ENCODE data around the gene PTPN3. TPM values are rescaled to one million over a fixed set of nuclear protein-coding genes. Genes with fewer than 3 reads are reported as not detected.

PTPN3 gene
- total RNA-seq, 4 donors from 2014 or later, result 11.8 to 21.6 (median 14.1) TPM

DNA sequence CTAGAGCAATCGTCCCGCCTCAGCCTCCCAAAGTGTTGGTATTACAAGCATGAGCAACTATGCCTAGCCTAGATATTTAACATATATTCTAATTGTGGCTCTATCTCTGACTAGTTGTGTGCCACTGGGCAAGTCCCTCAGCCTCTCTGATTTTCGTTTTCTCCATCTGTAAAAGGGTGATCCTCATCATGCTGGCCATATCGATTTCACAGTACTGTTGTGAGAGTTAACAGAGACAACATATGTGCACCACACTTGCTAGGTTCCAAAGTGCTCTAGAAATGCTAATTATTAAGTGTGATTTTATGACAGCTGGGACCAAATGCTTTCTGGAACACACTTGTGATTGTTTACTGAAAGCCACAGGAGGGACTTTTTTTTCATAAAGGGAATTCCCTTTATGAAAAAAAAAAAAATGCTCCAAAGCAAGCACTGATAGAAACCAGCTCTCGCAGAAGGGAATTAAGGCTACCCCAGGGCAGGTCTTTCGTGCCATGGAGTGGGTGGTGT, 98.8 kb downstream of the PTPN3 start:
- TF ChIP-seq POLR2A (IDR thresholded peaks at IDR 0.05), result no peak
- TF ChIP-seq, protein P1, sequence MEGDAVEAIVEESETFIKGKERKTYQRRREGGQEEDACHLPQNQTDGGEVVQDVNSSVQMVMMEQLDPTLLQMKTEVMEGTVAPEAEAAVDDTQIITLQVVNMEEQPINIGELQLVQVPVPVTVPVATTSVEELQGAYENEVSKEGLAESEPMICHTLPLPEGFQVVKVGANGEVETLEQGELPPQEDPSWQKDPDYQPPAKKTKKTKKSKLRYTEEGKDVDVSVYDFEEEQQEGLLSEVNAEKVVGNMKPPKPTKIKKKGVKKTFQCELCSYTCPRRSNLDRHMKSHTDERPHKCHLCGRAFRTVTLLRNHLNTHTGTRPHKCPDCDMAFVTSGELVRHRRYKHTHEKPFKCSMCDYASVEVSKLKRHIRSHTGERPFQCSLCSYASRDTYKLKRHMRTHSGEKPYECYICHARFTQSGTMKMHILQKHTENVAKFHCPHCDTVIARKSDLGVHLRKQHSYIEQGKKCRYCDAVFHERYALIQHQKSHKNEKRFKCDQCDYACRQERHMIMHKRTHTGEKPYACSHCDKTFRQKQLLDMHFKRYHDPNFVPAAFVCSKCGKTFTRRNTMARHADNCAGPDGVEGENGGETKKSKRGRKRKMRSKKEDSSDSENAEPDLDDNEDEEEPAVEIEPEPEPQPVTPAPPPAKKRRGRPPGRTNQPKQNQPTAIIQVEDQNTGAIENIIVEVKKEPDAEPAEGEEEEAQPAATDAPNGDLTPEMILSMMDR (IDR thresholded peaks at IDR 0.05), result no peak
- intact Hi-C loops (cut with DNase I), result no loop called here
- 74 to 84% methylated on average over 6 of the region's 6 CpGs for WGBS, 2 donors
- DNase-seq, result no peak
- Histone ChIP-seq H3K27ac (no peak overlapping the region), H3K36me3 (peaks cover 0 to 96% (median 0%) of the 10 kb centered on the region in 3 donors), H3K9me3 (no peaks in the 10 kb centered on the region), H3K4me3 (no peak overlapping the region), H3K27me3 (no peaks in the 10 kb centered on the region), H3K4me1 (no peaks in the 10 kb centered on the region)

- Histone ChIP-seq H3K9me3 (no peaks in the 10 kb centered on the region), H3K27ac (no peak overlapping the region), H3K4me3 (no peak overlapping the region), H3K27me3 (no peaks in the 10 kb centered on the region), H3K36me3 (peaks cover 0 to 91% (median 5%) of the 10 kb centered on the region in 3 donors), H3K4me1 (no peaks in the 10 kb centered on the region)
- intact Hi-C loops (cut with DNase I), result no loop called here
- WGBS, 2 donors, result 70 to 81% methylated on average over 10 of the region's 10 CpGs
- TF ChIP-seq, protein P1 (IDR thresholded peaks at IDR 0.05), result no peak
- TF ChIP-seq POLR2A (IDR thresholded peaks at IDR 0.05), result no peak
- DNase-seq, result no peak
Observed at GRCh38 chr9:109391176-109391575, 106.9 kb downstream of the PTPN3 start.

DNA sequence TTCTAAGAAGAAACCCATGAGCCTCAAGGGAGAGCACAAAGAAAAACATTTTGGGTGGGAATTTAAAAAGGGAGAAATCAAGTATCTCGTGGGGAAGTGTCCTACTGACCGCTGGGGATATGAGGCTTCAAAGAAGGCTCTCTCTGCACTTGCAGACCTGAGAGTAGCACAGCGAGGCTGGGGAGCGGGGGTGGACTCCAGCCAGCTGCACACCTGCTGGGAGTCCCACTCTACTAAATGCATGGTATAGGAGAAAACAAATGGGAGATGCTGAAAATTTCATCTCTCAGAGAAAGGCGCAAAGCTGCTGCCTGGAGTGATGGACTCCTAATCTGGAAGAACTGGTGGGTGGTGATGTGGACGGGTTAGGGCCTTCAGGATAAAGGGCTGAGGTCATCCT, 110.3 kb downstream of the PTPN3 start:
- H3K36me3 ChIP-seq, result peaks cover 0 to 99% (median 11%) of the 10 kb centered on the region in 3 donors
- 86 to 90% methylated on average over 5 to 6 of the region's 6 CpGs for WGBS, 2 donors
- no peaks in the 10 kb centered on the region for H3K9me3 ChIP-seq
- no peak overlapping the region for H3K27ac ChIP-seq
- no peak overlapping the region for H3K4me3 ChIP-seq
- no peaks in the 10 kb centered on the region for H3K27me3 ChIP-seq
- DNase-seq, result no peak
- intact Hi-C loops (cut with DNase I), result no loop called here
- no peak for TF ChIP-seq POLR2A (IDR thresholded peaks at IDR 0.05)
- TF ChIP-seq, protein P1 (IDR thresholded peaks at IDR 0.05), result no peak
- H3K4me1 ChIP-seq, result no peaks in the 10 kb centered on the region

GRCh38 chr9:109387206-109387605, 110.9 kb downstream of the PTPN3 start:
- TF ChIP-seq POLR2A (IDR thresholded peaks at IDR 0.05), result no peak
- TF ChIP-seq, protein P1 (IDR thresholded peaks at IDR 0.05), result no peak
- Histone ChIP-seq H3K9me3 (no peaks in the 10 kb centered on the region), H3K27me3 (no peaks in the 10 kb centered on the region), H3K36me3 (peaks cover 2 to 100% (median 15%) of the 10 kb centered on the region in 3 donors), H3K4me1 (no peaks in the 10 kb centered on the region), H3K4me3 (no peak overlapping the region), H3K27ac (no peak overlapping the region)
- DNase-seq, result no peak
- intact Hi-C loops (cut with DNase I), result no loop called here
- 64 to 89% methylated on average over 2 to 3 of the region's 3 CpGs for WGBS, 2 donors

GRCh38 chr9:109385499-109385898, 112.6 kb downstream of the PTPN3 start:
- H3K36me3 ChIP-seq, result peaks cover 7 to 100% (median 20%) of the 10 kb centered on the region in 3 donors
- H3K9me3 ChIP-seq, result no peaks in the 10 kb centered on the region
- TF ChIP-seq, protein P1 (IDR thresholded peaks at IDR 0.05), result no peak
- no peak for TF ChIP-seq POLR2A (IDR thresholded peaks at IDR 0.05)
- H3K27ac ChIP-seq, result no peak overlapping the region
- intact Hi-C loops (cut with DNase I), result no loop called here
- no peak for DNase-seq
- H3K4me1 ChIP-seq, result no peaks in the 10 kb centered on the region
- no peak overlapping the region for H3K4me3 ChIP-seq
- 76 to 91% methylated on average over 3 of the region's 3 CpGs for WGBS, 2 donors
- no peaks in the 10 kb centered on the region for H3K27me3 ChIP-seq

All from esophagus squamous epithelium (tissue), 5 donors.